Renal cortical epithelial cell (primary cell): Measurements from ENCODE around the gene CEACAM5. TPM values are rescaled to one million over a fixed set of nuclear protein-coding genes. Genes with fewer than 3 reads are reported as not detected.
"Not testable (repeated sequence)": the region's sequence is repeated elsewhere in the genome, so short reads cannot be mapped to it uniquely, and the experiment has no call there.

Experiments
- DNase-seq: peaks from one replicate; pipeline ENCODE4 v3.0.0-alpha.2; 2011; ENCODE audit warnings: low read depth
- total RNA-seq: library from RNA; depleted of rRNA; stranded (reverse); fragments of >200 nt; gene quantifications from 2 replicates; pipeline ENCODE4 v1.2.3, GENCODE V29; 2014

Gene CEACAM5
- total RNA-seq, 1 donor from 2014 or later: not detected

DNA sequence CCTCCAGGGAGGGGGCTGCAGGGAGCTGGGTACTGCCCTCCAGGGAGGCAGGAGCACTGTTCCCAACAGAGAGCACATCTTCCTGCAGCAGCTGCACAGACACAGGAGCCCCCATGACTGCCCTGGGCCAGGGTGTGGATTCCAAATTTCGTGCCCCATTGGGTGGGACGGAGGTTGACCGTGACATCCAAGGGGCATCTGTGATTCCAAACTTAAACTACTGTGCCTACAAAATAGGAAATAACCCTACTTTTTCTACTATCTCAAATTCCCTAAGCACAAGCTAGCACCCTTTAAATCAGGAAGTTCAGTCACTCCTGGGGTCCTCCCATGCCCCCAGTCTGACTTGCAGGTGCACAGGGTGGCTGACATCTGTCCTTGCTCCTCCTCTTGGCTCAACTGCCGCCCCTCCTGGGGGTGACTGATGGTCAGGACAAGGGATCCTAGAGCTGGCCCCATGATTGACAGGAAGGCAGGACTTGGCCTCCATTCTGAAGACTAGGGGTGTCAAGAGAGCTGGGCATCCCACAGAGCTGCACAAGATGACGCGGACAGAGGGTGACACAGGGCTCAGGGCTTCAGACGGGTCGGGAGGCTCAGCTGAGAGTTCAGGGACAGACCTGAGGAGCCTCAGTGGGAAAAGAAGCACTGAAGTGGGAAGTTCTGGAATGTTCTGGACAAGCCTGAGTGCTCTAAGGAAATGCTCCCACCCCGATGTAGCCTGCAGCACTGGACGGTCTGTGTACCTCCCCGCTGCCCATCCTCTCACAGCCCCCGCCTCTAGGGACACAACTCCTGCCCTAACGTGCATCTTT lies 7.8 kb upstream of the CEACAM5 start:
- no peak for DNase-seq

DNA sequence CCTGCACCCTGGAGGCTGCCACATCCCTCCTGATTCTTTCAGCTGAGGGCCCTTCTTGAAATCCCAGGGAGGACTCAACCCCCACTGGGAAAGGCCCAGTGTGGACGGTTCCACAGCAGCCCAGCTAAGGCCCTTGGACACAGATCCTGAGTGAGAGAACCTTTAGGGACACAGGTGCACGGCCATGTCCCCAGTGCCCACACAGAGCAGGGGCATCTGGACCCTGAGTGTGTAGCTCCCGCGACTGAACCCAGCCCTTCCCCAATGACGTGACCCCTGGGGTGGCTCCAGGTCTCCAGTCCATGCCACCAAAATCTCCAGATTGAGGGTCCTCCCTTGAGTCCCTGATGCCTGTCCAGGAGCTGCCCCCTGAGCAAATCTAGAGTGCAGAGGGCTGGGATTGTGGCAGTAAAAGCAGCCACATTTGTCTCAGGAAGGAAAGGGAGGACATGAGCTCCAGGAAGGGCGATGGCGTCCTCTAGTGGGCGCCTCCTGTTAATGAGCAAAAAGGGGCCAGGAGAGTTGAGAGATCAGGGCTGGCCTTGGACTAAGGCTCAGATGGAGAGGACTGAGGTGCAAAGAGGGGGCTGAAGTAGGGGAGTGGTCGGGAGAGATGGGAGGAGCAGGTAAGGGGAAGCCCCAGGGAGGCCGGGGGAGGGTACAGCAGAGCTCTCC lies 6.9 kb upstream of the CEACAM5 start:
- DNase-seq: no peak

DNA sequence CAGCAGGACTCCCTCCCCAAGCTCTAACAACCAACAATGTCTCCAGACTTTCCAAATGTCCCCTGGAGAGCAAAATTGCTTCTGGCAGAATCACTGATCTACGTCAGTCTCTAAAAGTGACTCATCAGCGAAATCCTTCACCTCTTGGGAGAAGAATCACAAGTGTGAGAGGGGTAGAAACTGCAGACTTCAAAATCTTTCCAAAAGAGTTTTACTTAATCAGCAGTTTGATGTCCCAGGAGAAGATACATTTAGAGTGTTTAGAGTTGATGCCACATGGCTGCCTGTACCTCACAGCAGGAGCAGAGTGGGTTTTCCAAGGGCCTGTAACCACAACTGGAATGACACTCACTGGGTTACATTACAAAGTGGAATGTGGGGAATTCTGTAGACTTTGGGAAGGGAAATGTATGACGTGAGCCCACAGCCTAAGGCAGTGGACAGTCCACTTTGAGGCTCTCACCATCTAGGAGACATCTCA lies 6.2 kb upstream of the CEACAM5 start:
- DNase-seq: peak; percentile 6

DNA sequence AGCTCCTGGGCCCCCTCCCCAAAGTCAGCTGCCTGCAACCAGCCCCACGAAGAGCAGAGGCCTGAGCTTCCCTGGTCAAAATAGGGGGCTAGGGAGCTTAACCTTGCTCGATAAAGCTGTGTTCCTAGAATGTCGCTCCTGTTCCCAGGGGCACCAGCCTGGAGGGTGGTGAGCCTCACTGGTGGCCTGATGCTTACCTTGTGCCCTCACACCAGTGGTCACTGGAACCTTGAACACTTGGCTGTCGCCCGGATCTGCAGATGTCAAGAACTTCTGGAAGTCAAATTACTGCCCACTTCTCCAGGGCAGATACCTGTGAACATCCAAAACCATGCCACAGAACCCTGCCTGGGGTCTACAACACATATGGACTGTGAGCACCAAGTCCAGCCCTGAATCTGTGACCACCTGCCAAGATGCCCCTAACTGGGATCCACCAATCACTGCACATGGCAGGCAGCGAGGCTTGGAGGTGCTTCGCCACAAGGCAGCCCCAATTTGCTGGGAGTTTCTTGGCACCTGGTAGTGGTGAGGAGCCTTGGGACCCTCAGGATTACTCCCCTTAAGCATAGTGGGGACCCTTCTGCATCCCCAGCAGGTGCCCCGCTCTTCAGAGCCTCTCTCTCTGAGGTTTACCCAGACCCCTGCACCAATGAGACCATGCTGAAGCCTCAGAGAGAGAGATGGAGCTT lies 4.7 kb upstream of the CEACAM5 start:
- no peak for DNase-seq

DNA sequence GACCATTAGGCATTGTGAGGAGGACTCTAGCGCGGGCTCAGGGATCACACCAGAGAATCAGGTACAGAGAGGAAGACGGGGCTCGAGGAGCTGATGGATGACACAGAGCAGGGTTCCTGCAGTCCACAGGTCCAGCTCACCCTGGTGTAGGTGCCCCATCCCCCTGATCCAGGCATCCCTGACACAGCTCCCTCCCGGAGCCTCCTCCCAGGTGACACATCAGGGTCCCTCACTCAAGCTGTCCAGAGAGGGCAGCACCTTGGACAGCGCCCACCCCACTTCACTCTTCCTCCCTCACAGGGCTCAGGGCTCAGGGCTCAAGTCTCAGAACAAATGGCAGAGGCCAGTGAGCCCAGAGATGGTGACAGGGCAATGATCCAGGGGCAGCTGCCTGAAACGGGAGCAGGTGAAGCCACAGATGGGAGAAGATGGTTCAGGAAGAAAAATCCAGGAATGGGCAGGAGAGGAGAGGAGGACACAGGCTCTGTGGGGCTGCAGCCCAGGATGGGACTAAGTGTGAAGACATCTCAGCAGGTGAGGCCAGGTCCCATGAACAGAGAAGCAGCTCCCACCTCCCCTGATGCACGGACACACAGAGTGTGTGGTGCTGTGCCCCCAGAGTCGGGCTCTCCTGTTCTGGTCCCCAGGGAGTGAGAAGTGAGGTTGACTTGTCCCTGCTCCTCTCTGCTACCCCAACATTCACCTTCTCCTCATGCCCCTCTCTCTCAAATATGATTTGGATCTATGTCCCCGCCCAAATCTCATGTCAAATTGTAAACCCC lies 2.8 kb upstream of the CEACAM5 start:
- no peak for DNase-seq

DNA sequence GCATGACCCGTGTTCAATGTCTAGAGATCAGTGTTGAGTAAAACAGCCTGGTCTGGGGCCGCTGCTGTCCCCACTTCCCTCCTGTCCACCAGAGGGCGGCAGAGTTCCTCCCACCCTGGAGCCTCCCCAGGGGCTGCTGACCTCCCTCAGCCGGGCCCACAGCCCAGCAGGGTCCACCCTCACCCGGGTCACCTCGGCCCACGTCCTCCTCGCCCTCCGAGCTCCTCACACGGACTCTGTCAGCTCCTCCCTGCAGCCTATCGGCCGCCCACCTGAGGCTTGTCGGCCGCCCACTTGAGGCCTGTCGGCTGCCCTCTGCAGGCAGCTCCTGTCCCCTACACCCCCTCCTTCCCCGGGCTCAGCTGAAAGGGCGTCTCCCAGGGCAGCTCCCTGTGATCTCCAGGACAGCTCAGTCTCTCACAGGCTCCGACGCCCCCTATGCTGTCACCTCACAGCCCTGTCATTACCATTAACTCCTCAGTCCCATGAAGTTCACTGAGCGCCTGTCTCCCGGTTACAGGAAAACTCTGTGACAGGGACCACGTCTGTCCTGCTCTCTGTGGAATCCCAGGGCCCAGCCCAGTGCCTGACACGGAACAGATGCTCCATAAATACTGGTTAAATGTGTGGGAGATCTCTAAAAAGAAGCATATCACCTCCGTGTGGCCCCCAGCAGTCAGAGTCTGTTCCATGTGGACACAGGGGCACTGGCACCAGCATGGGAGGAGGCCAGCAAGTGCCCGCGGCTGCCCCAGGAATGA lies 1.5 kb upstream of the CEACAM5 start:
- DNase-seq: no peak

DNA sequence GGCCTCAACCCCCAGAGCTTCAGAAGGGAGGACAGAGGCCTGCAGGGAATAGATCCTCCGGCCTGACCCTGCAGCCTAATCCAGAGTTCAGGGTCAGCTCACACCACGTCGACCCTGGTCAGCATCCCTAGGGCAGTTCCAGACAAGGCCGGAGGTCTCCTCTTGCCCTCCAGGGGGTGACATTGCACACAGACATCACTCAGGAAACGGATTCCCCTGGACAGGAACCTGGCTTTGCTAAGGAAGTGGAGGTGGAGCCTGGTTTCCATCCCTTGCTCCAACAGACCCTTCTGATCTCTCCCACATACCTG lies 969 bp upstream of the CEACAM5 start:
- DNase-seq: no peak

DNA sequence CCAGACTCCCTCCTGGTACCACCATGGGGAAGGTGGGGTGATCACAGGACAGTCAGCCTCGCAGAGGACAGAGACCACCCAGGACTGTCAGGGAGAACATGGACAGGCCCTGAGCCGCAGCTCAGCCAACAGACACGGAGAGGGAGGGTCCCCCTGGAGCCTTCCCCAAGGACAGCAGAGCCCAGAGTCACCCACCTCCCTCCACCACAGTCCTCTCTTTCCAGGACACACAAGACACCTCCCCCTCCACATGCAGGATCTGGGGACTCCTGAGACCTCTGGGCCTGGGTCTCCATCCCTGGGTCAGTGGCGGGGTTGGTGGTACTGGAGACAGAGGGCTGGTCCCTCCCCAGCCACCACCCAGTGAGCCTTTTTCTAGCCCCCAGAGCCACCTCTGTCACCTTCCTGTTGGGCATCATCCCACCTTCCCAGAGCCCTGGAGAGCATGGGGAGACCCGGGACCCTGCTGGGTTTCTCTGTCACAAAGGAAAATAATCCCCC lies 505 bp upstream of the CEACAM5 start:
- DNase-seq: no peak

DNA sequence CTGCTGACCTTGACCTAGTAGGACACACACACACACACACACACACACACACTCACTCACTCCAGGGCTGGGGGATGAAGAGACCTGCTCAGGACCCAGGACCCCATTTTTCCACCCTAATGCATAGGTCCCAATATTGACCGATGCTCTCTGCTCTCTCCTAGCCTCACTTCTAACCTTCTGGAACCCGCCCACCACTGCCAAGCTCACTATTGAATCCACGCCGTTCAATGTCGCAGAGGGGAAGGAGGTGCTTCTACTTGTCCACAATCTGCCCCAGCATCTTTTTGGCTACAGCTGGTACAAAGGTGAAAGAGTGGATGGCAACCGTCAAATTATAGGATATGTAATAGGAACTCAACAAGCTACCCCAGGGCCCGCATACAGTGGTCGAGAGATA lies 1.1 kb downstream of the CEACAM5 start:
- DNase-seq: not testable (repeated sequence)

DNA sequence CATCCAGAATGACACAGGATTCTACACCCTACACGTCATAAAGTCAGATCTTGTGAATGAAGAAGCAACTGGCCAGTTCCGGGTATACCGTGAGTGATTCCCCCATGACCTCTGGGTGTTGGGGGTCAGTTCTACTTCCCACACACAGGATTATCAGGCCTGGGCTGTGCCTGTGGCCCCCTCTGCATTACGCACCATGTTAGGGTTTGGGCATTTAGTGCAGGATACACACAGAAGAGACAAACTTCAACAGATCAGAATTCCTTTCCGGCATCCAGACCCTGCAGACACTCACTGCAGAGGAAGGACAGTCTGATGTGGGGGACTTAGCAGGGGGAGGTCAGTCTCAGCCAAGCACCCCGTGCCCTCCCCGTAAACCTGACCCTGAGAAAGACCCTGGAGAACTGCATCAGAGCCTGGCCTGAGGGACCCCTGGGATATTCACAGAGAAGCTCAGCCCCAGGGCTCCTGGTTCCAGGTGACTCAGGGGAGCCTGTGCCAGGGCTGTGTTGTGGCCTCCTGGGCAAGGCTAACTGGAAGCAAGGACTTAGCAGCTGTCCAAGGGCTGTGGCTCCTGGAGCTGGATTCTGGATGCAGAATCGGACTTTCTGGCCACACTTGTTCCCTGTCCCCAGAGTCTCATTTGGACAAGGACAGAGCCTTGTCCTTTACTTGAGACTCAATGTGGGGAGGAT lies 1.7 kb downstream of the CEACAM5 start:
- DNase-seq: no peak

DNA sequence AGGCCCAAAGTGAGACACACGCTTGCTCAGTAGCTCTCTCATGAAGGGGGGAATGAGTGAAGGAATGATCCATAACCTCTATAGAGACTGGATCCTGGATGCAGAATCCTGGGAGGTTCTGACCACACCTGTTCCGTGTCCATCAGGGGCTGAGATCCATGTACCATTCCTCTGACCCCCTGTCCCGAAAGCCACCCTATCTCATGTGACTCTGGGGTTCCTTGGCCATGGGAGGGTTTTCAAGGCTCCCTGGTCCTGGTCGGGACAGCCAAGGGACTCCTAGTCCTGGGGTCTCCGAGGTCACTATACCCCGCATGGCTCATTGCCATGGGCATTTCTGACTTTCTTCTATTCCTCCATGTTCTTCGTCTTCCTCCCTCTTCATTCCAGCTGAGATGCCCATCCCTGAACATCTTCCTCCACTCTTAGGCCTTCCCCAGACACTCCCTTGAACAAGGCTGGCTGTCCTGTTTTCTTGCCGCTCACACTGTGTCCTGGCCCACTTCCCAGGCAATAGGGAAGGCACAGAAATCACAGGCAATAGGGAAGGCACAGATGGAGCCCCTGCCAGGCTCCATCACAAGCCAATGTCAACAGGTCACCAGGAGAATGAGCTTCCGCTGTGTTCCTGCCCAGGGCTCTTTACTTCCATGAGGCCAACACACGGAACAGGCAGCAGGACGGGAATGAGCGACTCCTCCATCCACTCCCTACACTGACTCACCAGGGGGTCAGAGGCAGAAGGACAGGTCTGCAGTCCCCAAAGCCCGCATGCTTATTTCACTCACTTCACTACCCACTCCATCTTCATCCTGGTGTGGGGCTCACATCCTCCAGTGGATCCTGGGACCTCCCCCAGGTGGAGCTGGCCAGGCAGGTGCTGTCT lies 3.2 kb downstream of the CEACAM5 start:
- DNase-seq: no peak

DNA sequence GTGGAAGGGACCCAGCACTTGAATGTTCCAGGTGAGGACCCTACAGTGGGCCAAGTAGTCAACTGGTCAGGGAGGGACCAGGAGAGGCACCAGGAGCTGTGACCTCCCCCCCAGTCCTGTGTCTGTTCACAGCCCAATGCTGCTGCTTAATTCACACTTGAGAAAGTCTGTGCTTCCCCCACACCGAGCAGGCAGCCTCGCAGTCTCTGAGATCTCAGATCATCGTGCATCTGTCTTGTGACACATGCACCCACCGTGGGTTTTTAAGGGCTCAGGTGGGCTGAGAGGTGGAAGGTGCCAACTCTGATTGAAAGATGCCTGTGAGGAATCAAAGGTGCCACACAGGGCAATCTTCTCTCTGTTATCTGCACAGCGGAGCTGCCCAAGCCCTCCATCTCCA lies 6.2 kb downstream of the CEACAM5 start:
- no peak for DNase-seq

DNA sequence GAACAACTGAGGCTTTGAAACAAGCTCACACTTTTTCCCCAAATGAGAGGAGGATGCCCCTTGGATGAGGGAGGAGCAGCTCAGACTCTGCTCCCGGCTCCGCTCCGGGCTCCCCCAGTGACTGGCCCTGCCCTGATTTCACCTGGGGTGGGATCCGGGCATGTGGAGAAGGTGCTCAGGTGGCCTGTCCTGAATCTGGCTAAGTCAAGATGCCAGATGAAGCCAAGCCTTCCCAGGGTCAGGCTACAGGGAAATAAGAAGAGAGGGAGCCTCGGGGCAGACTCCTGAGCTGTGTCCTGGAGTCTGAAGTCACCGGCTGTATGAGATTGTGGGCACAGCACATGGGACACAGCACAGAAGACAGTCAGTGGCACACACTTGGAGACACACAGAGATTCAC lies 10.3 kb downstream of the CEACAM5 start:
- DNase-seq: no peak

DNA sequence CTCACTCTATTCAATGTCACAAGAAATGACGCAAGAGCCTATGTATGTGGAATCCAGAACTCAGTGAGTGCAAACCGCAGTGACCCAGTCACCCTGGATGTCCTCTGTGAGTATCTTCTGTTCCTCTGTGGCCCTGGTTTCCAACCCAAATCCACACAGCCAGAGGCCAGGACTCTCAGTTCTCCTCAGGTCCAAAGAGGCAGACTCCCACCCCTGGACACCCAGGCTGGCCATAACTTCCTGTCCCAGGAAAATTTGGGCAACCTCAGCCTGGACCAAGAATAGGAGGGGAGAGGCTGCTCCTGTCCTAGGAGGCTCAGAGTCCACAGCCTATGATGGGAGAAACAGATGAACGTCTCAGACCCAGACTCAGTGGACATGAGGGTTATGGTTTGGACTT lies 11.7 kb downstream of the CEACAM5 start:
- DNase-seq: no peak

DNA sequence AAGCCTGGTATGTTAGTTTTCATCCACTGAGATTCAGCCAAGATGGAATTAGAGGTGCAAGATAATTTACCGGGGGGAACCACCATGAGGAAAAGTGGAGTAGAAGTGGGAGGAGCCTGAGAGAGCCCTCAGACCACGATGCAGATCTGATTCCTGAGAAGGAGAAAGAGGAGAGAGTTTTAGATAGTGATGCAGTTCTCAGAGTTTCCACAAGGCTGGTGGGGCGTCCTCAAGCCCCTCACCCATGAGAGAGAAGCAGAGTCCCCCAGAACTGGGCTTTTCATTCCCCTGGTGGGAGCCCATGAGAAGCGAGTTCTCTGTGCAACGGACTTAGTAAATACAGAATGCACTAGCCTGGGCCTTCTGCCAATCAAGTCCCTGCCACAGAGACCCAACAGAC lies 18.1 kb downstream of the CEACAM5 start:
- DNase-seq: no peak

DNA sequence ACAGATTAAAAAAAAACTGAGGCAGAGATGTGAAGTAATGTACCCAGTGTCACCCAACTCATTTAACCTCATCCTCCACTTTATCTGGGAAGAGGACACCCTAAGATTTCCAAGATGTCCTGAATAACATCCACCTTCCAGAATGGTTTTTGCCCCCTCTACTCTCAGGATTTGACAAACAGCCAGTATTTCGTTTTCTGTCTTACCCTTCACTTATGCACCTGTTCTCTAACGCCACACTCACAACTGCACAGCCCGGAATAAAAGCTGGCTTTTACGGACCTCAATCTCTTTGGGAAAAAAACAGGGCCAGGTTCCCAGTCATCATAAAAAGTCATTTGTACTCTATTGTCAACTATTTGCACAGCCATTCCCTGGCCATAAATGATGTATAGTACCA lies 25.7 kb downstream of the CEACAM5 start:
- no peak for DNase-seq

DNA sequence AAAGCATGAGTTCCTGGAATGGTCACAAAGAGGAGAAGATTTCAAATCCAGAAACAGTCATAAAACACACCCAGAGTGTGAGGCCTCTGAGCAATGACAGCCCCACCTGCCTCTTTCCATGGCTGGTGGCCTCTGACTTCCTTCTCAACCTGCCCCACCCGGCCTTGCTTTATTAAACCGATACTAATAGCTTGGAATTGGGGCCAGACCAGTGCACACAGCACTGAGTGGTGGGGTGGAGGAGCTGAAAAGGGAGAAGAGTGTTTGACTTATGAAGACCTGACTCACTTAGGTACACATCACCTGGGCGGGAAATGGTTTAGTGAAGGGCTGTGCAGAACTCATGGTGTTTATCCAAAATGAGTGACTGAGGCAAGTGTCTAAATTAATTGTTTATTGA lies 26.2 kb downstream of the CEACAM5 start:
- no peak for DNase-seq

DNA sequence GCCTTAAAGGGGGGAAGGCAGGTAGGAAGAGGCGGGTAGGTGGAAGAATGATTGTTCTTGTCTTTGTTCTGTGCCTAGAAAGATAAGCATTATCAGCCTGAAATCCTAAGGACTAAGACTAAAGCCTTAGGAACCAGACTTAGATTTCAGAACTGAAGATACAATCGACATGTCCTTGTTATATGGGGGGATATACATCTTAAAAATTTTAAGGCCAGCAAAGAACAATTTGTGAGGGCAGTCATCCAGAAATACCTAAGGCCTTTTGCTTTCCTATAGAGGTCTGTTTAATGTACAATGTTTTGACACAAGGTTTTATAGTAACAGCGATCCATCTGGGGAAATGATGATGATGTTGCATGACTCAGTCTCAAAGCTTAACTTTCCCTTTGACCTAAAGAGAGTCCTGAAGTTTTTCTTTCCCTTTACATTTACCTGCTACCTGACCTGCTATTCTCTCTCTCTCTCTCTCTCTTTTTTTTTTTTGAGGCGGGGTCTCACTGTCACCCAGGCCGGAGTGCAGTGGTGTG lies 26.7 kb downstream of the CEACAM5 start:
- DNase-seq: no peak

DNA sequence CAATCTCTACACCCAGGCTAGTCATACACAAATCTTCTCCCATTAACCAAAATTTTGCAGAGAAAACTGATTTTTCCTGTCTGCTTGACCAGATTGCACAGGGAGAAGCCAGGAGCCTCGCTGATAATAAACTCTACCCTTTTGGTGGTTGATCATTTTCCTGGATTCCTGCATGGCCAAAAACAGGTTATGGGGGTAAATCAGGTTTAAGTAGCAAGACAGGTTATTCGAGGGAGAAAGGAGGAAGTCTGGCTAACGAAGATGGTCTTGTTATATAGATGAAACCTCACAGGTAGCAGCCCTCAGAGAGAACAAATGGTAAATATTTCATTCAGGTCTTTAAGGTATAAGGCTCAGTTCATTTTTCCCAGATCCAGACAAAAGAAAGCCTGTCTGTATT lies 30.9 kb downstream of the CEACAM5 start:
- DNase-seq: no peak
